Neural crest cell (in vitro differentiated cells): ENCODE data around the gene ST3GAL3. TPM values are rescaled to one million over a fixed set of nuclear protein-coding genes. Genes with fewer than 3 reads are reported as not detected.
A peak's percentile ranks its signal among the peaks of the same experiment; 100 is the strongest.

Experiments
- DNase-seq: peaks from one replicate; pipeline ENCODE4 v3.0.0; 2021; ENCODE audit warnings: low read depth, mixed read lengths, low spot score
- H3K27ac Mint-ChIP-seq: one replicate; pipeline ENCODE4 v1.8.0; 2021; ENCODE audit warnings: mild to moderate bottlenecking, mixed read lengths; ENCODE audit not compliant: unreplicated experiment
- H3K27me3 Mint-ChIP-seq: 2 replicates; pipeline ENCODE4 v1.8.0; 2021; ENCODE audit warnings: low read depth, mild to moderate bottlenecking, mixed read lengths
- H3K36me3 Mint-ChIP-seq: 2 replicates; pipeline ENCODE4 v1.8.0; 2021; ENCODE audit warnings: low read depth, mild to moderate bottlenecking, mixed read lengths
- H3K4me1 Mint-ChIP-seq: 2 replicates; pipeline ENCODE4 v1.8.0; 2021; ENCODE audit warnings: mixed read lengths
- H3K4me3 Mint-ChIP-seq: one replicate; pipeline ENCODE4 v1.8.0; 2021; ENCODE audit warnings: mild to moderate bottlenecking, mixed read lengths
- H3K9me3 Mint-ChIP-seq: 2 replicates; pipeline ENCODE4 v1.8.0; 2021; ENCODE audit warnings: mixed read lengths
- total RNA-seq: library from RNA; stranded (reverse); gene quantifications from 2 replicates; pipeline ENCODE4 v1.2.1, GENCODE V29; 2021
- TF ChIP-seq, protein P1 (sequence below): fragments of 200-600 bp; sonication (generic); conservative IDR thresholded peaks from 2 replicates; pipeline ENCODE4 v1.5.0; 2021; ENCODE audit warnings: antibody characterized with exemption, mild to moderate bottlenecking

Gene ST3GAL3
- total RNA-seq, 1 donor from 2014 or later = 37.4 TPM

GRCh38 chr1:43836267-43836951 lies 129.1 kb downstream of the ST3GAL3 start:
- H3K27me3 Mint-ChIP-seq = no peaks in the 10 kb centered on the region
- H3K4me1 Mint-ChIP-seq = peaks cover 40% of the 10 kb centered on the region
- TF ChIP-seq, protein P1, sequence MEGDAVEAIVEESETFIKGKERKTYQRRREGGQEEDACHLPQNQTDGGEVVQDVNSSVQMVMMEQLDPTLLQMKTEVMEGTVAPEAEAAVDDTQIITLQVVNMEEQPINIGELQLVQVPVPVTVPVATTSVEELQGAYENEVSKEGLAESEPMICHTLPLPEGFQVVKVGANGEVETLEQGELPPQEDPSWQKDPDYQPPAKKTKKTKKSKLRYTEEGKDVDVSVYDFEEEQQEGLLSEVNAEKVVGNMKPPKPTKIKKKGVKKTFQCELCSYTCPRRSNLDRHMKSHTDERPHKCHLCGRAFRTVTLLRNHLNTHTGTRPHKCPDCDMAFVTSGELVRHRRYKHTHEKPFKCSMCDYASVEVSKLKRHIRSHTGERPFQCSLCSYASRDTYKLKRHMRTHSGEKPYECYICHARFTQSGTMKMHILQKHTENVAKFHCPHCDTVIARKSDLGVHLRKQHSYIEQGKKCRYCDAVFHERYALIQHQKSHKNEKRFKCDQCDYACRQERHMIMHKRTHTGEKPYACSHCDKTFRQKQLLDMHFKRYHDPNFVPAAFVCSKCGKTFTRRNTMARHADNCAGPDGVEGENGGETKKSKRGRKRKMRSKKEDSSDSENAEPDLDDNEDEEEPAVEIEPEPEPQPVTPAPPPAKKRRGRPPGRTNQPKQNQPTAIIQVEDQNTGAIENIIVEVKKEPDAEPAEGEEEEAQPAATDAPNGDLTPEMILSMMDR = no peak
- no peak overlapping the region for H3K27ac Mint-ChIP-seq
- H3K4me3 Mint-ChIP-seq = no peak overlapping the region
- H3K9me3 Mint-ChIP-seq = no peaks in the 10 kb centered on the region
- DNase-seq = no peak
- peaks cover 22% of the 10 kb centered on the region for H3K36me3 Mint-ChIP-seq

DNA sequence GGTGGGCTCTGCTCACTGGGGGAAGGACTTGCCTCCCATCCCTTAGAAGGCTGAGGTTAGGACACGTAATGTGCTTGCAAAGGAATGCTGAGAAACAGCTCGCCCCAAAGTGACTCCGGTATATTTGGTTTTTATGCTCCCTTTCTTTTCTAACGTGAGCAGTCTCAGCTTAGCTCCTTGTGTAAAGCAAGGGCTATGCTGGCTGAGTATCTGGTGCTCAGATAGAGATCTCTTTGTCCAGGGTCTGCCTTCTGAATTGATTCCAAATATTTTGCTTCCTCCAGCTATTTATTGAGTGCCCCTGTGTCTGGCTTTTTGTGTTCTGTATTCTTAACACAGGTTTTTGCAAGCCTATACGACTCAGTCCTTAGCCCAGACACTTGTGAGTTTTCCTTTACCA lies 131.7 kb downstream of the ST3GAL3 start:
- TF ChIP-seq, protein P1 = no peak
- no peaks in the 10 kb centered on the region for H3K27me3 Mint-ChIP-seq
- peaks cover 15% of the 10 kb centered on the region for H3K9me3 Mint-ChIP-seq
- H3K4me1 Mint-ChIP-seq = peaks cover 40% of the 10 kb centered on the region
- H3K36me3 Mint-ChIP-seq = peaks cover 40% of the 10 kb centered on the region
- H3K4me3 Mint-ChIP-seq = no peak overlapping the region
- H3K27ac Mint-ChIP-seq = peak overlapping the region; percentile 45
- no peak for DNase-seq

DNA sequence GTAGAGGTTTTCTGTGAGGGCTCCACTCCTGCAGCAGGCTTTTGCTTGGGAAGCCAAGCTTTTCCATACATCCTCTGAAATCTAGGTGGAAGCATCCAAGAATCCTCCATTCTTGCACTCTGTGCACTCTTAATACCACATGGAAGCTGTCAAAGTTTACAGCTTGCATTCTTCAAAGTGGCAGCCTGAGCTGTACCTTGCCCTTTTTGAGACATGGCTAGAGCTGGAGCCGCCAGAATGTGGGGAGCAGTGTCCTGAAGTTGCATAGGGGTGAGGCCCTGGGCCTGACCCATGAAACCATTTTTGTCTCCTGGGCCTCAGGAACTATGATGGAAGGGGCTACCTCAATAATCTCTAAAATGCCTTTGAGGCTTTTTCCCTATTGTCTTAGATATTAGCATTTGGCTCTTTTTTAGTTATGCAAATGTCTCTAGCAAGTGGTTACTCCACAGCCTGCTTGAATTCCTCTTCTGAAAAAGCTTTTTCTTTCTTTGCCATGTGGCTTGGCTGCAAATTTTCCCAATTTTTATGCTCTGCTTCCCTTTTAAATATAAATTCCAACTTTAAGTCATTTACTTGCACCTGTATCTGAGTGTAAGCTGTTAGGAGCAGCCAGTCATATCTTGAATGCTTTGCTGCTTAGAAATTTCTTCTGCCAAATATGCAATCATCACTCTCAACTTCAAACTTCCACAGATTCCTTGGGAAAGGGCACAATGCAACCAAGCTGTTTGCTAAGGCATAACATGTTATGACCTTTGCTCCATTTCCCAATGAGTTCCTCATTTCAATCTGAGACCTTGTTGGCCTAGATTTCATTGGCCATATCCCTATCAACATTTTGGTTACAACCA lies 134.2 kb downstream of the ST3GAL3 start:
- no peaks in the 10 kb centered on the region for H3K27me3 Mint-ChIP-seq
- TF ChIP-seq, protein P1 = no peak
- no peak overlapping the region for H3K4me3 Mint-ChIP-seq
- no peak for DNase-seq
- H3K4me1 Mint-ChIP-seq = peaks cover 21% of the 10 kb centered on the region
- no peak overlapping the region for H3K27ac Mint-ChIP-seq
- peaks cover 15% of the 10 kb centered on the region for H3K9me3 Mint-ChIP-seq
- H3K36me3 Mint-ChIP-seq = peaks cover 35% of the 10 kb centered on the region

GRCh38 chr1:43842175-43842498 lies 134.8 kb downstream of the ST3GAL3 start:
- H3K4me3 Mint-ChIP-seq = no peak overlapping the region
- TF ChIP-seq, protein P1 = no peak
- H3K9me3 Mint-ChIP-seq = peaks cover 15% of the 10 kb centered on the region
- H3K4me1 Mint-ChIP-seq = peaks cover 15% of the 10 kb centered on the region
- no peak overlapping the region for H3K27ac Mint-ChIP-seq
- no peaks in the 10 kb centered on the region for H3K27me3 Mint-ChIP-seq
- peaks cover 35% of the 10 kb centered on the region for H3K36me3 Mint-ChIP-seq
- no peak for DNase-seq

- no peak for DNase-seq
- Mint-ChIP-seq H3K27ac (no peak overlapping the region), H3K36me3 (peaks cover 35% of the 10 kb centered on the region), H3K9me3 (peaks cover 15% of the 10 kb centered on the region), H3K27me3 (no peaks in the 10 kb centered on the region), H3K4me1 (peaks cover 13% of the 10 kb centered on the region), H3K4me3 (no peak overlapping the region)
- TF ChIP-seq, protein P1 = no peak
Observed at GRCh38 chr1:43843684-43844083, 136.3 kb downstream of the ST3GAL3 start.
